Stimulated activated CD8-positive, alpha-beta memory T cell treated with anti-CD3 and anti-CD28 coated beads, Interleukin-12 subunit alpha, Interleukin-12 subunit beta, amount 100 ng/mL, for 1 hour (primary cell): ENCODE measurements around the gene TXNIP.

Source experiments
- DNase-seq: peaks from one replicate; pipeline ENCODE4 v3.0.0-alpha.2; 2020; ENCODE audit warnings: low read depth

The TXNIP gene

DNA sequence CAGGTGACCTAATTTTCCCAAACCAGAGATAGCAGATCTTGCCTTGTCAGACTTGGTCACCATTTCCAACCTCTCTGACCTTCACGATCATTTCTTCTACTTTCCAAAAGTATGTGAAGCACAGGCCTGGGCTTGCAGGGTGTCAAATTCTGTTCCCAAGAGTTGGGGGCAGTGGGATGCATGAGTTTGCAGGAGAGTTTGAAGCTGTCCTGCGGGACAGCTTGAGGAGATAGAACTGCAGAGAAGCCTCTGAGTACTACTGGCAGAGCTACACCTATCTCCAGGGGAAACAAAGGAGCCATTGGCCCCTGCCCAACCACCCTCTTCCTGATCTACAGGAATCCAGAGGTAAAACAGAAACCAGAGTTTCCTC, 11.3 kb downstream of the TXNIP start:
- DNase-seq: no peak

DNA sequence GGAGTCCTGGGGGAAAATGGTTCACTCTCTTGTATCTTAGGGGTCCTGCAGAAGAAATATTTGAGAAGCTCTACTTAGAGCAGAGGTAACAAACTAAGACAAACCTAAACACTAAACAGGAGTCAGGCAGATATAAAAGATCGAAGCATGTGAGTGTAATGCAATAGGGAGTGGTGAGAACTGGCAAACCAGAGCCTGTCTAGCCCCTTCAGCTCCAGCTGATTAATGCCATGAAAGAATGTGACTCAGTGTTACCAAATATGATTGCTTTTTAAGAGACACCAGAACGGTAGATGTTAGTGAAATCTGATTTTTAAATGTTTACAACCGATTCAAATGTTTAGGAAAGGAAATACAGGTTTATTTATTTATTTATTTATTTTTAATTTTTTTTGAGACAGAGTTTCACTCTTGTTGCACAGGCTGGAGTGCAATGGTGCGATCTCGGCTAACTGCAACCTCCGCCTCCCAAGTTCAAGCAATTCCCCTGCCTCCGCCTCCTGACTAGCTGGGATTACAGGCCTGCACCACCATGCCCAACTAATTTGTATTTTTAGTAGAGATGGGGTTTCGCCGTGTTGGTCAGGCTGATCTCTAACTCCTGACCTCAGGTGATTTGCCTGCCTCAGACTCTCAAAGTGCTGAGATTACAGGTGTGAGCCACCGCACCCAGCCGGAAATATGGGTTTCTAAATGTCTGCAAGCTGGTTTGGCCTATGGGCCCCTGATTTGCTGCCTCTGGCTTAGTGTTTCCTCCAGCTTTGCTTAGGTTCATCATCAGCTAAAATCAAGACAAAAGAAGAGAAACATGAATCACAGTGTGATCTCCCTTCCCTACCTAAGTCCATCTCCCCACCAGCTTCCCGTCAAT, 12.2 kb downstream of the TXNIP start:
- DNase-seq: no peak

- no peak for DNase-seq
These were observed 13.1 kb downstream of the TXNIP start for GRCh38 chr1:145983206-145983675.

DNA sequence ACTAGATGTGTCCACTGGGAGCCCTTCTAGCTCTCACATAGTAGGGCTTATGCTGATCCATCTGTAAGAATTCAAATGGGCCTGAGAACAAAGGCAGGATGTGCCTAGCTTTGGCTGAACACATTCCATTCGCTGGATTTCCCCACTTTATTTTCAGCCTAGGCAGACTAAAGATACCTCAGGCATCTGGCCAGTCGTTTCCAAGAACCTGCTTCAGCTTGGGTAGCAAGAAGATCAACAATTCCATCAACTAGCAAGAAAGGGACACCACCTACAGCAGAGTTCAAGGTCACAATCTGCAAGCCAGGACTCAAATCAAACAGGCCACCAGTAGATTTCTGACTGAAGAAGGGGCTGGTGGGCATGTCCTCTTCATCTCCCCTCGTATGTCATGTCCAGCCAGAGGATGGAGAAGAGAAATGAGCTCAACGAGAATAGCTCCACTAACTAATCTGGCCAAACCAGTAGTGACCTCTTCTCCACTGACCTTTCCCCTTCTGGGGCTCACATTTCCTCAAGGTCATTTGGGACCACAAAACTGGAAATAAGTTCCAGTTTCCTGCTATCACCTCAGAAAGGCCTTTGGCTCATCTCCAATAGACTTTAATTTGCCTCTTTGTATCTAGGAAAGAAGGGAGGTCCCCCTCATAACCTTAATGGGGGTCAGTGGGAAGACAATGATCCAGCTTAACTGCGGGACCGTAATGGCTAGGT, 14.2 kb downstream of the TXNIP start:
- DNase-seq: no peak

DNA sequence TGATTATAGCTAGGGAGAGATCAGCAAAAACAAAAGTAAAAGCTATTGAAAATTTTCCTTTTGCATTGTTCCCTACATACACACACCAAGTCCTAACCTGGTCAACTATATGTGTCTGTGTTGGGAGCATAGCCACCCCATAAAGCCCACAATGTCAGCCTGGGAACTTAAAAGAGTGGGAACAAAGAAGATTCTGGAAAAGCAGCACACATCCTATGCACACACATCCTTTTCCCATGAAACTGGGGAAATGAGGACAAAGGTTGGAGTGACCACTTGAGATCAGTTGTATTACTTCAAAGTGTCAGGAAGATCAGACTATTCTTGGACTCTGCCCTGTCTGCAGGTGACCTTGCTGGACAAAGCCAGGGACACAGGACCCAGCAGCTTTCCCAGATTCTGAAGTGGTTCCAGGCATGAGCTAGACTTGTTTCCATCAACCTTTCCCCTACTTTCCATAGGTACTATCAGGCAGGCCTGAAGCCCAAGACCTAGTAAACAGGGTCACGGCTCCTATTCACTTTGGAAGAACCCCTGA, 15.9 kb downstream of the TXNIP start:
- no peak for DNase-seq

GRCh38 chr1:145979746-145980456, 16.5 kb downstream of the TXNIP start:
- DNase-seq: no peak

GRCh38 chr1:145978854-145979745, 17.3 kb downstream of the TXNIP start:
- DNase-seq: peak; percentile 61

GRCh38 chr1:145978471-145978853, 17.9 kb downstream of the TXNIP start:
- no peak for DNase-seq

GRCh38 chr1:145977486-145978470, 18.6 kb downstream of the TXNIP start:
- peak; percentile 61 for DNase-seq

DNA sequence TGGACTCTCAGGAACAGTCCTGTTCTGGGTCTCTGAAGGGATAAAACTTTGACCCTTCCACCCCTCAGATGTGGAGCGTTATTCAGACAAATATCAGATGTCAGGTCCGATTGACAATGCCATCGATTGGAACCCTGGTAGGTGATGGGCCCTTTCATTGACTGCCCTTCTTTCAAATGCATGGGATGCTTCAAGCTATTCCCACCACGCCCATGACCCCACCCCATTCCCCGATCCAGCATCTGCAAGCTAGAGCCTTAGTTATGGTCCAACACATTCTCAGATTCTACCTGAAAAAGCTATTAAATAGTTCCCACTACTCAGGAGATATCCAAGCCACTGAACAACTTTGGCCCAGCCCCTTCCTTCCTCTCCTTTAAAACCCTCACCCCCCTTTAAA, 19.4 kb downstream of the TXNIP start:
- DNase-seq: no peak

- no peak for DNase-seq
These were observed 21.2 kb downstream of the TXNIP start for GRCh38 chr1:145975216-145975615.

DNA sequence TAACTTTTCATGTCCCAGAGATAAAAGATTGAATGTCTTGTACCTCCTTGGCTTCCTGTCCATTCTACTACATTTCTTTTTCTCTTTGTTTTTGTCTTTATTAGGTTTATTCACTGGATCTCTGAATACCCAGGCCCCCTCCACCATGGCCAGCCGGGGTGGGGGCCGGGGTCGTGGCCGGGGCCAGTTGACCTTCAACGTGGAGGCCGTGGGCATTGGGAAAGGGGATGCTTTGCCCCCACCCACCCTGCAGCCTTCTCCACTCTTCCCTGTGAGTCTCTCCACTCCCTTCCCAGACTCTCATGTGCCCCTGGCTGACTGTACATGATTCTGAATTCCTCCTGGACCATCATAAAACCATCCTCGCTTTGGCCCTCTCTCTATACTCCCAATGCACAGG, 21.7 kb downstream of the TXNIP start:
- DNase-seq: no peak

DNA sequence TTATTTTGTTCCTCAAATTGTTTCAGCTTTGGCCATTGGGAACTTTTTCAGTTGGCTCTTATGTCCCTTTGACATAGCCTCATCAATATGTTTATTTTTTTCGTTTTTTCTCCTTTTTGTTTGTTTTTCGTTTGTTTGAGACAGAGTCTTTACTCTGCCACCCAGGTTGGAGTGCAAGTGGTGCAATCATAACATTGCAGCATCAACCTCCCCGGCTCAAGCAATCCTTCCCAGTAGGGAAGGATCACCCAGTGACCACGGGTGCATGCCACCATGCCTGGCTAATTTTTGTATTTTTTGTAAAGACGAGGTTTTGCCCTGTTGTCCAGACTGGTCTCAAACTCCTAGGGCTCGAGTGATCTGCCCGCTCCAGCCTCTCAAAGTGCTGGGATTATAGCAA, 23.8 kb downstream of the TXNIP start:
- DNase-seq: no peak

DNA sequence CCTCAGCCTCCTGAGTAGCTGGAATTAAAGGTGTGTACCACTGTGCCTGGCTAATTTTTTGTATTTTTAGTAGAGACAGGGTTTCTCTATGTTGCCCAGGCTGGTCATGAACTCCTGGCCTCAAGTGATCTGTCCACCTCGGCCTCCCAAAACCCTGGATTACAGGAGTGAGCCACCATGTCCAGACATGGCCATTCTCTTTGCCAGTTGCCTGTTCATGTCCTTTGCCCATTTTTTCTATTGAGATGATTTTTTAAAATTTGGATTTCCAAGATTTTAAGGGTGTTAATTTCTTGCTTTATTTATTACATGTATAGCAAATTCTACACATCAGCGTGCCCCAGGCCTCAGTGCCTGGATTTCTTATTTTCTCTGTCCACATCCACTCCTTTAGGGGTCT, 29.1 kb downstream of the TXNIP start:
- DNase-seq: no peak

DNA sequence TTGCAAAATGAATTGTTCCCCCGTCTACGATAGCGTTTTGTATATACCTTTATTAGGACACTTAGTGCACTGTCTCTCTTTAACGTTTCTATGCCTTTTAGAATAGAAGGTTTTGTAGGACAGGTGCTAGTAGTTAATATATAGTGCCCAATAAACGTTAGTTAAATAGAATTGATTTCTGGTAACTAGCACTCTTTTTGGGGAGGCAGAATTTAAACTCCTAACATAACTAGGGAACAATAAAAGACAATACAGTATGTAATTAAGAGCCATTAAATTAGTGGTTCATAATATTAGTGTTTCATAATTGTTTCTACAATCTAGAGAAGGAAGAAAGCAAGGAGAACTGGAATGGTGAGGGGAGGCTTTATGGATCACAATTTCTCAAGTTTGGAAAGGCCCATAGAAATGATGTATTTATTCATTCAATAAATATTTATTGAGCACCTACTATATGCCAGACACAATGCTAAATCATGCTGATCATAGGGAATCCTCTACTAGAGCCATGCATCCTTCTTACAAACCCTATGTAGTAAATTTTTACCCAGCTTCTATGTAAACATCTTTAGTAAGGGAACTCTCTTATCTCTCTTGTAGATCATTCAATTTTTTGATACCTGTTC, 31.1 kb downstream of the TXNIP start:
- DNase-seq: no peak

DNA sequence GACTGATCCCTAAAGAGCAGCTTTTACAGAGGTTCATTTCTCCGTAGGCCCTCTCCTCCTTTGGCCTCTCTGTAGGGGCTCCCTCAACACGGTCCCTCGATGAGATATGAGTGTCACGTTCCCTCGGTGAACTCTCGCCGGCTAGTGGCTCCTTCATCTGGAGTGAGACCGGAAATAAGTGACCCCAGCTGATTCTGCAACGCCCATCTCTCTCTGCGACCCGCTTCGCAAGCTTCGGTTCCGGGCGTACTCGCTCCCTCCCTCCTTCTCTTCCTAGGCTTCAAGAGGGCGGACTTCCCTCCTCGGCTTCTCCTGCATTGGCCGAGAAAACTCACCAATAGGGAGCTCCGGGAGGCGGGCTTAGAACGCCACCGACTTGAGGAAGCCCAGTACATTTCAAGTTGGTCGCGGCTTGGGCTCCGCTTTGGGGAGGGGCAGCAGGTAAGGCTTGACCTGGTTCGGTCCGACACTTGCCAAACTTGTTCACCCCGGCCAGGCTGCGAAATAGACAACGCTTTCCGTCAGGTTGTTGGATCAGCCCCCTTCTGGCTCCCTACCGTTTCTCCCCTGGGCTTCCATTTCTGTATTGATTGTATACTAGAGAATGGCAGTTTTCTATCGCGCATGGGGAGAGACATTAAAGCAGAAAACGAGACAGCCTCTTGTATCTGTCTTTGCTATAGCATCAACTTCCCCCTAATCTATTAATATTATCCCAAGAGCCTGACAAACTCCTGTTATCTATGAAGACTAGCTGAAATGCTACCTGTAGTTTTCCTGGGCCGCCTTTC, 31.9 kb downstream of the TXNIP start, which contains the start of the genes ANKRD34A and POLR3GL:
TSS of gene ANKRD34A (minus strand) at position 248 of the 791 bp plus-strand sequence. CDS start 2,816 bp downstream, outside the sequence.
TSS of gene POLR3GL (plus strand) at position 363 of the 791 bp plus-strand sequence. CDS start 10,176 bp downstream, outside the sequence.
- peak; percentile 80 for DNase-seq

GRCh38 chr1:145963265-145964019, 32.9 kb downstream of the TXNIP start:
- DNase-seq: no peak
